Upper lobe of left lung (tissue), 4 donors: Measurements from ENCODE around the gene CFAP300.

Experiments used
- CTCF ChIP-seq, 6 experiments: fragments of 450-650 bp in 4 of 6; fragments of 200-600 bp in 2 of 6; sonication (generic) in 2 of 6; IDR thresholded peaks; one replicate each; pipeline ENCODE4 v1.5.1; 2016 to 2019; ENCODE audit warnings: antibody characterized with exemption in 6 of 6
- POLR2A ChIP-seq, 4 donors: fragments of 450-650 bp; IDR thresholded peaks; one replicate each; pipeline ENCODE4 v1.5.1; 2016 to 2017; ENCODE audit warnings: antibody characterized with exemption in 4 of 4, mild to moderate bottlenecking in 2 of 4
- POLR2AphosphoS5 ChIP-seq, 2 donors: sonication (generic); formaldehyde crosslinking; IDR thresholded peaks; one replicate each; pipeline ENCODE4 v1.5.1; 2017; ENCODE audit warnings: antibody characterized with exemption in 2 of 2

- TF ChIP-seq POLR2AphosphoS5 (IDR thresholded peaks at IDR 0.05) (no peak), CTCF (IDR thresholded peaks at IDR 0.05) (no peak), POLR2A (IDR thresholded peaks at IDR 0.05) (no peak)
Observed at GRCh38 chr11:102046841-102047240, 396 bp upstream of the CFAP300 start.
